ENCODE data around the gene PHACTR2. TPM values are rescaled to one million over a fixed set of nuclear protein-coding genes. Genes with fewer than 3 reads are reported as not detected.

Gene PHACTR2
- total RNA-seq, 2 experiments from 2014 or later, result 19.6 to 25.0 TPM

DNA sequence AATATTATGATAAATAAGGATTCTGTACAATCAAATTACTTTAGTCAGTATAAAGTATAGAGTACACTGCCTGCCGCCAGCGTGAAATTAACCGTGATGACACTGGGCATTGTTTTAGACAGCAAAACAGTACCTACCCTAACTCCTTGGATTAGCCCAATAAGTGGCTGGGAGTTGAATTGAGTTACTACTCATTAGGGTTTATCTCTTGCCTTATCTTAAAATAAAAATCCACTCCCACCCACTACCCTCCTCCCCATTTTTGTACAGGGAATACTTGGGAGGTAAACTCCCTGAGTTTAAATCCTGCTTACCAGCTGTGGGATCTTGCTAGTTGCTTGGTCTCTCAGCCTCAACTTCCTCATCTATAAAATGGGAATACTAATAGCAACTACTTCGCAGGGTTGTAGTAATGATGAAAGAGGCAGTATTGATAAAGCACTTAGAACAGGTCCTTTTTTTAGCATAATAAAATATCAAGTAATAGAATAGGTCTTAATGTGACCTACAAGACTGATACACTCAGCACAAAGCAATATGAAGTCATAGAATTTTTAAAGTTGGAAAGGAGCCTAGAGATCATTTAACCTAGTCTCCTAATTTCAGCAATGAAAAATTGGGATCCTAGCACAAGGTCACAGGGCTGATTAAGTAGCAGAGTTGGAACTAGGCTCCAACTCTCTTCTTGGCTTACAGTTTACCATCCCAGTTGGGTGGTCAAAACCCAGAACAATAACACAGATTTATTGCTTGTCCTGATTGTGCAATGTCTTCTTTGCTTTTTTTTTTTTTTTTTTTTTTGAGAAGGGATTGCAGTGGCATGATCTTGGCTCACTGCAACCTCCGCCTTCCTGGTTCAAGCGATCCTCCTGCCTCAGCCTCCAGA is 23.8 kb downstream of the PHACTR2 start:
- Mint-ChIP-seq H3K36me3 (ENCODE audit: low read depth) (peaks cover 4% of the 10 kb centered on the region), H3K9me3 (no peaks in the 10 kb centered on the region), H3K27ac (no peak overlapping the region), H3K4me3 (no peak overlapping the region), H3K4me1 (ENCODE audit: low read depth) (peaks cover 13% of the 10 kb centered on the region), H3K27me3 (no peaks in the 10 kb centered on the region)
- ChIA-PET POLR2A (no interaction called here), CTCF (no interaction called here)
- no peak overlapping the region for H3K27ac ChIP-seq (ENCODE audit: low read depth in 1 of 2, low read length in 2 of 2)
- intact Hi-C loops (cut with DNase I, micrococcal nuclease), result loop anchor here in 1 of 2 experiments (10.0 kb wide), 1 partner anchor 223 kb away; no protein-coding TSS in a partner anchor
- peaks cover 0 to 6% of the 10 kb centered on the region in 2 experiments for H3K9me3 ChIP-seq (ENCODE audit: control insufficient read depth in 1 of 2, insufficient read depth in 1 of 2, low read length in 2 of 2)
- no peaks in the 10 kb centered on the region for H3K4me1 ChIP-seq (ENCODE audit: insufficient read depth, low read length)
- ATAC-seq (ENCODE audit: poor library complexity) (no peak), DNase-seq (no peak)
- TF ChIP-seq CTCF (IDR thresholded peaks at IDR 0.05), result no peak
- no peaks in the 10 kb centered on the region for H3K27me3 ChIP-seq (ENCODE audit: control insufficient read depth in 1 of 2, insufficient read depth in 2 of 2, low read length in 2 of 2)
- H3K4me3 ChIP-seq (ENCODE audit: low read length), result no peak overlapping the region
- no peaks in the 10 kb centered on the region for H3K36me3 ChIP-seq (ENCODE audit: insufficient read depth, low read length)

DNA sequence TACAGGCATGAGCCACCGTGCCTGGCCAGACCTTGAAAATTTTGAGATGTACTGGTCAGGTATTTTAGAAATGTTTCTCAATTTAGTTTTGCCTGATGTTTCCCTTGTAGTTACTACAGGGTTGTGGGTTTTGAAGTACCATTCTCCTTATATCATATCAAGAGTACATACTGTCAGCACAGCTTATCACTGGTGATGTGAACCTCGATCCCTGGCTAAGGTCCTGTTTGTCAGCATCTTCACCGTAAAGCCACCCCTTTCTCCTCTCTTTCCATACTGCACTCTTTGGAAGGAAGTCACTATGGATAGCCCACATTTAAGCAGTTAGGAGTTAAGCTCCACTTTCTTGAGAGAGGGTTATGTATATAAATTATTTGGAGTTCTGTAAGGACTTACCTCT is 27.8 kb downstream of the PHACTR2 start:
- H3K4me1 Mint-ChIP-seq (ENCODE audit: low read depth), result peaks cover 11% of the 10 kb centered on the region
- no peak overlapping the region for H3K4me3 Mint-ChIP-seq
- Histone ChIP-seq H3K4me3 (ENCODE audit: low read length) (no peak overlapping the region), H3K36me3 (ENCODE audit: insufficient read depth, low read length) (no peaks in the 10 kb centered on the region), H3K9me3 (ENCODE audit: control insufficient read depth in 1 of 2, insufficient read depth in 1 of 2, low read length in 2 of 2) (peaks cover 0 to 6% of the 10 kb centered on the region in 2 experiments), H3K4me1 (ENCODE audit: insufficient read depth, low read length) (no peaks in the 10 kb centered on the region), H3K27ac (ENCODE audit: low read depth in 1 of 2, low read length in 2 of 2) (no peak overlapping the region), H3K27me3 (ENCODE audit: control insufficient read depth in 1 of 2, insufficient read depth in 2 of 2, low read length in 2 of 2) (no peaks in the 10 kb centered on the region)
- H3K36me3 Mint-ChIP-seq (ENCODE audit: low read depth), result peaks cover 4% of the 10 kb centered on the region
- no peak for ATAC-seq (ENCODE audit: poor library complexity)
- CTCF ChIA-PET, result no interaction called here
- peaks cover 9% of the 10 kb centered on the region for H3K9me3 Mint-ChIP-seq
- H3K27ac Mint-ChIP-seq, result no peak overlapping the region
- no peak for TF ChIP-seq CTCF (IDR thresholded peaks at IDR 0.05)
- POLR2A ChIA-PET, result interaction anchor here (0.7 kb wide), 1 partner anchor 18 kb away, joined by 3 read pairs; no protein-coding TSS in a partner anchor
- no peak for DNase-seq
- no peaks in the 10 kb centered on the region for H3K27me3 Mint-ChIP-seq
- intact Hi-C loops (cut with DNase I, micrococcal nuclease), result loop anchor here in 1 of 2 experiments (10.0 kb wide), 1 partner anchor 219 kb away; no protein-coding TSS in a partner anchor

DNA sequence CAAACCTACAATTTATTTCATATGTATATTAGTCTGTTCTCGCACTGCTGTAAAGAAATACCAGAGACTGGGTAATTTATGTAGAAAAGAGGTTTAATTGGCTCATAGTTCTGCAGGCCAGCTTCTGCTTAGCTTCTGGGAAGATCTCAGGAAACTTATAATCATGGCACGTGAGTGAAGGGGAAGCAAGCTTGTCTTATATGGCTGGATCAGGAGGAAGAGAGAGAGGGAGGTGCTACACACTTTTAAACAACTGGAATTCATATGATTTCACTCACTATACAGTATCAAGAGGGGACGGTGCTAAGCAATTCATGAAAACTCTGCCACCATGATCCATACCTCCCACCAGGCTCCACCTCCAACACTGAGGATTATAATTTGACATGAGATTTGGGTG is 29.9 kb downstream of the PHACTR2 start:
- peaks cover 0 to 6% of the 10 kb centered on the region in 2 experiments for H3K9me3 ChIP-seq (ENCODE audit: control insufficient read depth in 1 of 2, insufficient read depth in 1 of 2, low read length in 2 of 2)
- ChIA-PET CTCF (no interaction called here), POLR2A (no interaction called here)
- intact Hi-C loops (cut with DNase I, micrococcal nuclease), result loop anchor here in 1 of 2 experiments (10.0 kb wide), 1 partner anchor 217 kb away; no protein-coding TSS in a partner anchor
- peaks cover 8% of the 10 kb centered on the region for H3K36me3 Mint-ChIP-seq (ENCODE audit: low read depth)
- no peak overlapping the region for H3K4me3 Mint-ChIP-seq
- peaks cover 11% of the 10 kb centered on the region for H3K9me3 Mint-ChIP-seq
- no peaks in the 10 kb centered on the region for H3K36me3 ChIP-seq (ENCODE audit: insufficient read depth, low read length)
- DNase-seq (no peak), ATAC-seq (ENCODE audit: poor library complexity) (no peak)
- no peak overlapping the region for H3K27ac ChIP-seq (ENCODE audit: low read depth in 1 of 2, low read length in 2 of 2)
- no peaks in the 10 kb centered on the region for H3K27me3 Mint-ChIP-seq
- H3K4me3 ChIP-seq (ENCODE audit: low read length), result no peak overlapping the region
- H3K27ac Mint-ChIP-seq, result no peak overlapping the region
- H3K4me1 ChIP-seq (ENCODE audit: insufficient read depth, low read length), result no peaks in the 10 kb centered on the region
- H3K4me1 Mint-ChIP-seq (ENCODE audit: low read depth), result peaks cover 11% of the 10 kb centered on the region
- TF ChIP-seq CTCF (IDR thresholded peaks at IDR 0.05), result no peak
- no peaks in the 10 kb centered on the region for H3K27me3 ChIP-seq (ENCODE audit: control insufficient read depth in 1 of 2, insufficient read depth in 2 of 2, low read length in 2 of 2)

Measured in CD4-positive, alpha-beta T cell (primary cell).